Tibial nerve (tissue), 4 donors: ENCODE measurements around the gene NCF4. TPM values are rescaled to one million over a fixed set of nuclear protein-coding genes. Genes with fewer than 3 reads are reported as not detected.

ENCODE experiments used
- DNase-seq, 2 donors: peaks; one replicate each; pipeline ENCODE4 v3.0.0-alpha.2; 2019; ENCODE audit warnings: low spot score in 2 of 2
- H3K27ac ChIP-seq, 4 donors: fragments of 200-600 bp; sonication (generic) in 3 of 4; one replicate each; pipeline ENCODE4 v1.5.1; 2017 to 2019; ENCODE audit warnings: mild to moderate bottlenecking in 1 of 4
- H3K27me3 ChIP-seq, 2 donors: fragments of 200-600 bp; sonication (generic) in 1 of 2; one replicate each; pipeline versions ENCODE4 v1.5.1 to v1.6.0; 2017 to 2019
- H3K36me3 ChIP-seq, 3 donors: fragments of 200-600 bp; sonication (generic); one replicate each; pipeline ENCODE4 v1.5.1; 2018 to 2019
- H3K4me1 ChIP-seq, 4 donors: fragments of 200-600 bp; sonication (generic) in 3 of 4; one replicate each; pipeline ENCODE4 v1.5.1; 2017 to 2019
- H3K4me3 ChIP-seq, 4 donors: fragments of 200-600 bp; sonication (generic) in 3 of 4; one replicate each; pipeline ENCODE4 v1.5.1; 2017 to 2019; ENCODE audit warnings: mild to moderate bottlenecking in 1 of 4, moderate library complexity in 1 of 4
- H3K9me3 ChIP-seq, 4 donors: fragments of 200-600 bp; sonication (generic) in 3 of 4; one replicate each; pipeline ENCODE4 v1.5.1; 2017 to 2019
- CTCF ChIP-seq, 5 experiments: fragments of 200-600 bp in 3 of 5; fragments of 450-650 bp in 2 of 5; sonication (generic) in 3 of 5; IDR thresholded peaks; one replicate each; pipeline ENCODE4 v1.5.1; 2016 to 2019; ENCODE audit warnings: antibody characterized with exemption in 5 of 5, mild to moderate bottlenecking in 3 of 5, moderate library complexity in 2 of 5
- EP300 ChIP-seq, 2 donors: sonication (generic); formaldehyde crosslinking; IDR thresholded peaks; one replicate each; pipeline ENCODE4 v1.6.1; 2017; ENCODE audit warnings: antibody characterized with exemption in 2 of 2, mild to moderate bottlenecking in 1 of 2
- POLR2A ChIP-seq, 2 donors: fragments of 450-650 bp; IDR thresholded peaks; one replicate each; pipeline ENCODE4 v1.6.1; 2017; ENCODE audit warnings: antibody characterized with exemption in 2 of 2, mild to moderate bottlenecking in 2 of 2, moderate library complexity in 2 of 2
- WGBS, 2 donors: methylation state at CpG; one replicate each; pipeline ENCODE4 v1.1.5; 2018; 5-methylcytosine and 5-hydroxymethylcytosine counted together
- total RNA-seq, 4 donors: library from RNA; depleted of rRNA; stranded (reverse); fragments of >200 nt; gene quantifications; one replicate each; pipeline ENCODE4 v1.1.0, GENCODE V29; 2016

The NCF4 gene
- total RNA-seq, 4 donors from 2014 or later, result 14.2 to 71.4 (median 17.2) TPM

GRCh38 chr22:36864454-36865215 is 3.8 kb downstream of the NCF4 start:
- Histone ChIP-seq H3K27ac (no peak overlapping the region), H3K36me3 (no peaks in the 10 kb centered on the region), H3K27me3 (no peaks in the 10 kb centered on the region), H3K4me3 (no peak overlapping the region), H3K9me3 (no peaks in the 10 kb centered on the region), H3K4me1 (peaks cover 0 to 6% (median 0%) of the 10 kb centered on the region in 4 donors)
- TF ChIP-seq POLR2A (IDR thresholded peaks at IDR 0.05), result no peak
- TF ChIP-seq EP300 (IDR thresholded peaks at IDR 0.05), result no peak
- no peak for TF ChIP-seq CTCF (IDR thresholded peaks at IDR 0.05)
- DNase-seq, result no peak
- 71 to 78% methylated on average over 14 of the region's 14 CpGs for WGBS, 2 donors

GRCh38 chr22:36865346-36865745 is 4.5 kb downstream of the NCF4 start:
- Histone ChIP-seq H3K27ac (no peak overlapping the region), H3K36me3 (no peaks in the 10 kb centered on the region), H3K27me3 (no peaks in the 10 kb centered on the region), H3K4me3 (no peak overlapping the region), H3K9me3 (no peaks in the 10 kb centered on the region), H3K4me1 (peaks cover 0 to 6% (median 0%) of the 10 kb centered on the region in 4 donors)
- no peak for TF ChIP-seq POLR2A (IDR thresholded peaks at IDR 0.05)
- no peak for TF ChIP-seq EP300 (IDR thresholded peaks at IDR 0.05)
- no peak for TF ChIP-seq CTCF (IDR thresholded peaks at IDR 0.05)
- DNase-seq, result no peak
- 21 to 28% methylated on average over 13 of the region's 13 CpGs for WGBS, 2 donors

GRCh38 chr22:36867695-36868094 is 6.9 kb downstream of the NCF4 start:
- no peaks in the 10 kb centered on the region for H3K27me3 ChIP-seq
- no peak overlapping the region for H3K27ac ChIP-seq
- DNase-seq, result no peak
- TF ChIP-seq POLR2A (IDR thresholded peaks at IDR 0.05) (no peak), CTCF (IDR thresholded peaks at IDR 0.05) (no peak), EP300 (IDR thresholded peaks at IDR 0.05) (no peak)
- no peaks in the 10 kb centered on the region for H3K9me3 ChIP-seq
- H3K4me1 ChIP-seq, result no peaks in the 10 kb centered on the region
- no peak overlapping the region for H3K4me3 ChIP-seq
- no peaks in the 10 kb centered on the region for H3K36me3 ChIP-seq
- 69 to 80% methylated on average over 5 of the region's 5 CpGs for WGBS, 2 donors

GRCh38 chr22:36868546-36869181 is 7.9 kb downstream of the NCF4 start:
- peaks cover 0 to 7% (median 0%) of the 10 kb centered on the region in 4 donors for H3K4me1 ChIP-seq
- no peak overlapping the region for H3K4me3 ChIP-seq
- no peak for DNase-seq
- no peaks in the 10 kb centered on the region for H3K36me3 ChIP-seq
- H3K9me3 ChIP-seq, result no peaks in the 10 kb centered on the region
- TF ChIP-seq POLR2A (IDR thresholded peaks at IDR 0.05), result no peak
- TF ChIP-seq CTCF (IDR thresholded peaks at IDR 0.05), result no peak
- no peak for TF ChIP-seq EP300 (IDR thresholded peaks at IDR 0.05)
- H3K27me3 ChIP-seq, result no peaks in the 10 kb centered on the region
- 67 to 75% methylated on average over 5 of the region's 5 CpGs for WGBS, 2 donors
- H3K27ac ChIP-seq, result no peak overlapping the region

- Histone ChIP-seq H3K9me3 (no peaks in the 10 kb centered on the region), H3K36me3 (no peaks in the 10 kb centered on the region), H3K27ac (no peak overlapping the region), H3K27me3 (no peaks in the 10 kb centered on the region), H3K4me3 (no peak overlapping the region), H3K4me1 (peaks cover 0 to 15% (median 2%) of the 10 kb centered on the region in 4 donors)
- TF ChIP-seq CTCF (IDR thresholded peaks at IDR 0.05), result no peak
- no peak for TF ChIP-seq POLR2A (IDR thresholded peaks at IDR 0.05)
- TF ChIP-seq EP300 (IDR thresholded peaks at IDR 0.05), result no peak
- no peak for DNase-seq
- 87% methylated on average over 14 of the region's 14 CpGs for WGBS, 2 donors
Observed at GRCh38 chr22:36870250-36870649, 9.4 kb downstream of the NCF4 start.
